HEK293 (cell line): ENCODE measurements around the gene RAB24.

Experiments used
- GFI1B ChIP-seq: fragments of 450-650 bp; formaldehyde crosslinking; IDR thresholded peaks from 2 replicates; pipeline ENCODE4 v1.5.1; 2016; ENCODE audit warnings: missing biosample characterization, missing genetic modification characterization
- HOXD13 ChIP-seq: sonication (generic); formaldehyde crosslinking; IDR thresholded peaks from 2 replicates; pipeline ENCODE4 v1.8.0; 2022; ENCODE audit warnings: missing genetic modification reagents, borderline replicate concordance
- KLF7 ChIP-seq: fragments of 450-650 bp; formaldehyde crosslinking; IDR thresholded peaks from 2 replicates; pipeline ENCODE4 v1.5.1; 2016; ENCODE audit warnings: missing biosample characterization, missing genetic modification characterization, borderline replicate concordance
- MZF1 ChIP-seq: fragments of 450-650 bp; formaldehyde crosslinking; IDR thresholded peaks from 2 replicates; pipeline ENCODE4 v1.5.1; 2017; ENCODE audit warnings: missing biosample characterization, missing genetic modification characterization, borderline replicate concordance
- SP3 ChIP-seq: fragments of 450-650 bp; formaldehyde crosslinking; IDR thresholded peaks from 2 replicates; pipeline ENCODE4 v1.5.1; 2016; ENCODE audit warnings: missing biosample characterization, missing genetic modification characterization
- TSHZ1 ChIP-seq: fragments of 450-650 bp; formaldehyde crosslinking; IDR thresholded peaks from 2 replicates; pipeline ENCODE4 v1.5.1; 2016; ENCODE audit warnings: missing biosample characterization, missing genetic modification characterization, borderline replicate concordance
- YY1 ChIP-seq: fragments of 450-650 bp; formaldehyde crosslinking; IDR thresholded peaks from 2 replicates; pipeline ENCODE4 v1.5.1; 2018; ENCODE audit warnings: missing biosample characterization, missing genetic modification characterization
- YY2 ChIP-seq: fragments of 450-650 bp; formaldehyde crosslinking; IDR thresholded peaks from 2 replicates; pipeline ENCODE4 v1.5.1; 2016; ENCODE audit warnings: missing biosample characterization, missing genetic modification characterization
- ZFHX2 ChIP-seq: fragments of 450-650 bp; formaldehyde crosslinking; conservative IDR thresholded peaks from 2 replicates; pipeline ENCODE4 v1.5.1; 2016; ENCODE audit warnings: missing biosample characterization, missing genetic modification characterization
- ZFP37 ChIP-seq: fragments of 450-650 bp; formaldehyde crosslinking; IDR thresholded peaks from 2 replicates; pipeline ENCODE4 v1.5.1; 2016; ENCODE audit warnings: missing biosample characterization, missing genetic modification characterization
- ZNF138 ChIP-seq: fragments of 450-650 bp; formaldehyde crosslinking; IDR thresholded peaks from 2 replicates; pipeline ENCODE4 v1.5.1; 2016; ENCODE audit warnings: missing biosample characterization, missing genetic modification characterization, borderline replicate concordance
- ZNF169 ChIP-seq: fragments of 450-650 bp; formaldehyde crosslinking; IDR thresholded peaks from 2 replicates; pipeline ENCODE4 v1.5.1; 2016; ENCODE audit warnings: missing biosample characterization, missing genetic modification characterization
- ZNF202 ChIP-seq: fragments of 450-650 bp; formaldehyde crosslinking; IDR thresholded peaks from 2 replicates; pipeline ENCODE4 v1.5.1; 2016; ENCODE audit warnings: missing biosample characterization, missing genetic modification characterization, borderline replicate concordance
- ZNF23 ChIP-seq: fragments of 450-650 bp; formaldehyde crosslinking; IDR thresholded peaks from 2 replicates; pipeline ENCODE4 v1.5.1; 2016; ENCODE audit warnings: missing biosample characterization, missing genetic modification characterization, borderline replicate concordance
- ZNF362 ChIP-seq: fragments of 450-650 bp; formaldehyde crosslinking; IDR thresholded peaks from 2 replicates; pipeline ENCODE4 v1.5.1; 2016; ENCODE audit warnings: missing biosample characterization, missing genetic modification characterization
- ZNF366 ChIP-seq: fragments of 450-650 bp; formaldehyde crosslinking; conservative IDR thresholded peaks from 2 replicates; pipeline ENCODE4 v1.5.1; 2016; ENCODE audit warnings: missing biosample characterization, missing genetic modification characterization
- ZNF433 ChIP-seq: fragments of 450-650 bp; formaldehyde crosslinking; IDR thresholded peaks from 2 replicates; pipeline ENCODE4 v1.5.1; 2016; ENCODE audit warnings: missing biosample characterization, missing genetic modification characterization, low read depth
- ZNF521 ChIP-seq: fragments of 450-650 bp; formaldehyde crosslinking; IDR thresholded peaks from 2 replicates; pipeline ENCODE4 v1.5.1; 2017; ENCODE audit warnings: missing biosample characterization, mild to moderate bottlenecking, missing genetic modification characterization
- ZNF561 ChIP-seq: fragments of 450-650 bp; IDR thresholded peaks from 2 replicates; pipeline ENCODE4 v1.5.1; 2018; ENCODE audit warnings: missing biosample characterization, missing genetic modification characterization, borderline replicate concordance
- ZNF596 ChIP-seq: fragments of 450-650 bp; IDR thresholded peaks from 2 replicates; pipeline ENCODE4 v1.5.0; 2018; ENCODE audit warnings: missing biosample characterization, mild to moderate bottlenecking, missing genetic modification characterization, moderate library complexity
- ZNF600 ChIP-seq: fragments of 450-650 bp; formaldehyde crosslinking; IDR thresholded peaks from 2 replicates; pipeline ENCODE4 v1.5.1; 2016; ENCODE audit warnings: missing biosample characterization, missing genetic modification characterization
- ZNF791 ChIP-seq: fragments of 450-650 bp; formaldehyde crosslinking; IDR thresholded peaks from 2 replicates; pipeline ENCODE4 v1.5.1; 2016; ENCODE audit warnings: missing biosample characterization, missing genetic modification characterization
- TF ChIP-seq, protein P1 (sequence below): fragments of 450-650 bp; formaldehyde crosslinking; IDR thresholded peaks from 2 replicates; pipeline ENCODE4 v1.5.1; 2017; ENCODE audit warnings: missing biosample characterization, missing genetic modification characterization
- TF ChIP-seq, protein P2 (sequence below): fragments of 450-650 bp; formaldehyde crosslinking; IDR thresholded peaks from 2 replicates; pipeline ENCODE4 v1.5.1; 2017; ENCODE audit warnings: missing biosample characterization, missing genetic modification characterization
- TF ChIP-seq, protein P3 (sequence below): sonication (generic); formaldehyde crosslinking; IDR thresholded peaks from 2 replicates; pipeline ENCODE4 v1.8.1; 2022; ENCODE audit warnings: mild to moderate bottlenecking, moderate library complexity, missing genetic modification reagents
- TF ChIP-seq, protein P4 (sequence below): fragments of 450-650 bp; formaldehyde crosslinking; IDR thresholded peaks from 2 replicates; pipeline ENCODE4 v1.5.1; 2017; ENCODE audit warnings: missing biosample characterization, missing genetic modification characterization

Gene RAB24

DNA sequence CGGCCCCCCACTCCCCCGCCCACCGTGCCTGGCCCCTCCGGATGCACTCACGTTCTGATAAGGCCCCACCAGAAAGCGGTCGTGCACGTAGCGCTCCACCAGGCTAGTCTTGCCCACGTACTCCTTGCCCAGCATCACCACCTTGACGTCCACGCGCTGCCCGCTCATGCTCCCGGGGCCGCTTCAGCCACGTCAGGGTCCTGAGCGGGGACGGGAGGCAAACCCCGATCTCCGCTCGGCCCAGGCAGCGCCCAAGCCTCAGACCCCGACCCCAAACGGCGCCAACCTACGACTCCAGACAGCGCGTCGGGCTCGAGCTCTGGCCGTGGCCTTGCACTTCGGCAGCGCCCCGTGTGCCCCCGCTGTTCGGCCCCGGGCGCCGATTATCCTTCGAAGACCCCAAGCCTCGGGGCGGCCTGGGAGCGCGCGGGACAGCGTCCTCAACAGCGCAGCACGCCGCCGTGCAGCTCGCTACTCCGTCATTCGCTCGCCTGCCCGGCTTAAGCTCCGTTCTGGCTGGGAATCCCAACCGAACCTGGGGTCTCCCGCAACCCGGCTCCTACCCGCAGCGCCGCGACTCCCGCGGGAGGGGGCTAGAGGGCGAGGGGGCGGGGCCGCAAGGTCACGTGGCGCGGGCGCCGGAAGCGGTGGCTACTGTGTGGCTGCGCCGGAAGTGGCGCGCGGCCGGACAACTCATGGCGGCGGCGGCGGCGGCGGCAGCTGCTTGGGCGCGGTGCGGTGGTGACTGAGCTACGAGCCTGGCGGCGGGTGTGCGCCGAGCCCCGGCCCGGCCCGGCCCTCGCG, at the start of gene RAB24, which contains the start of gene PRELID1 (continued):
- TF ChIP-seq ZNF138 (tag by site-specific recombination) (no peak), YY2 (tag by site-specific recombination) (no peak), ZFHX2 (tag by site-specific recombination) (peak; percentile 28; the same call in 1 of the 2 replicates), ZNF561 (tag by site-specific recombination) (no peak; the same call in 1 of the 2 replicates), SP3 (tag by site-specific recombination) (peak; percentile 47; the same call in 1 of the 2 replicates), YY1 (tag by site-specific recombination) (peak; percentile 74; the same call in 1 of the 2 replicates), ZNF600 (peak; percentile 95), ZFP37 (tag by site-specific recombination) (peak; percentile 73; the same call in 1 of the 2 replicates), ZNF169 (tag by site-specific recombination) (no peak), MZF1 (tag by site-specific recombination) (no peak), HOXD13 (CRISPR knock-in tag) (no peak), ZNF521 (tag by site-specific recombination) (no peak), ZNF23 (tag by site-specific recombination) (no peak), ZNF433 (no peak), ZNF596 (no peak), ZNF362 (tag by site-specific recombination) (no peak), ZNF791 (tag by site-specific recombination) (no peak), GFI1B (tag by site-specific recombination) (no peak), TSHZ1 (tag by site-specific recombination) (no peak), ZNF202 (tag by site-specific recombination) (no peak), ZNF366 (tag by site-specific recombination) (no peak), KLF7 (no peak)
- TF ChIP-seq, protein P1, sequence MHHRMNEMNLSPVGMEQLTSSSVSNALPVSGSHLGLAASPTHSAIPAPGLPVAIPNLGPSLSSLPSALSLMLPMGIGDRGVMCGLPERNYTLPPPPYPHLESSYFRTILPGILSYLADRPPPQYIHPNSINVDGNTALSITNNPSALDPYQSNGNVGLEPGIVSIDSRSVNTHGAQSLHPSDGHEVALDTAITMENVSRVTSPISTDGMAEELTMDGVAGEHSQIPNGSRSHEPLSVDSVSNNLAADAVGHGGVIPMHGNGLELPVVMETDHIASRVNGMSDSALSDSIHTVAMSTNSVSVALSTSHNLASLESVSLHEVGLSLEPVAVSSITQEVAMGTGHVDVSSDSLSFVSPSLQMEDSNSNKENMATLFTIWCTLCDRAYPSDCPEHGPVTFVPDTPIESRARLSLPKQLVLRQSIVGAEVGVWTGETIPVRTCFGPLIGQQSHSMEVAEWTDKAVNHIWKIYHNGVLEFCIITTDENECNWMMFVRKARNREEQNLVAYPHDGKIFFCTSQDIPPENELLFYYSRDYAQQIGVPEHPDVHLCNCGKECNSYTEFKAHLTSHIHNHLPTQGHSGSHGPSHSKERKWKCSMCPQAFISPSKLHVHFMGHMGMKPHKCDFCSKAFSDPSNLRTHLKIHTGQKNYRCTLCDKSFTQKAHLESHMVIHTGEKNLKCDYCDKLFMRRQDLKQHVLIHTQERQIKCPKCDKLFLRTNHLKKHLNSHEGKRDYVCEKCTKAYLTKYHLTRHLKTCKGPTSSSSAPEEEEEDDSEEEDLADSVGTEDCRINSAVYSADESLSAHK = 0 out of 2 replicates have a peak, but pooled peaks have one; percentile 20
- TF ChIP-seq, protein P2, sequence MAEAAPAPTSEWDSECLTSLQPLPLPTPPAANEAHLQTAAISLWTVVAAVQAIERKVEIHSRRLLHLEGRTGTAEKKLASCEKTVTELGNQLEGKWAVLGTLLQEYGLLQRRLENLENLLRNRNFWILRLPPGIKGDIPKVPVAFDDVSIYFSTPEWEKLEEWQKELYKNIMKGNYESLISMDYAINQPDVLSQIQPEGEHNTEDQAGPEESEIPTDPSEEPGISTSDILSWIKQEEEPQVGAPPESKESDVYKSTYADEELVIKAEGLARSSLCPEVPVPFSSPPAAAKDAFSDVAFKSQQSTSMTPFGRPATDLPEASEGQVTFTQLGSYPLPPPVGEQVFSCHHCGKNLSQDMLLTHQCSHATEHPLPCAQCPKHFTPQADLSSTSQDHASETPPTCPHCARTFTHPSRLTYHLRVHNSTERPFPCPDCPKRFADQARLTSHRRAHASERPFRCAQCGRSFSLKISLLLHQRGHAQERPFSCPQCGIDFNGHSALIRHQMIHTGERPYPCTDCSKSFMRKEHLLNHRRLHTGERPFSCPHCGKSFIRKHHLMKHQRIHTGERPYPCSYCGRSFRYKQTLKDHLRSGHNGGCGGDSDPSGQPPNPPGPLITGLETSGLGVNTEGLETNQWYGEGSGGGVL (tag by site-specific recombination) = no peak
- TF ChIP-seq, protein P3, sequence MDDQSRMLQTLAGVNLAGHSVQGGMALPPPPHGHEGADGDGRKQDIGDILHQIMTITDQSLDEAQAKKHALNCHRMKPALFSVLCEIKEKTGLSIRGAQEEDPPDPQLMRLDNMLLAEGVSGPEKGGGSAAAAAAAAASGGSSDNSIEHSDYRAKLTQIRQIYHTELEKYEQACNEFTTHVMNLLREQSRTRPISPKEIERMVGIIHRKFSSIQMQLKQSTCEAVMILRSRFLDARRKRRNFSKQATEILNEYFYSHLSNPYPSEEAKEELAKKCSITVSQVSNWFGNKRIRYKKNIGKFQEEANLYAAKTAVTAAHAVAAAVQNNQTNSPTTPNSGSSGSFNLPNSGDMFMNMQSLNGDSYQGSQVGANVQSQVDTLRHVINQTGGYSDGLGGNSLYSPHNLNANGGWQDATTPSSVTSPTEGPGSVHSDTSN (CRISPR knock-in tag) = peak; percentile 65; the same call in 1 of the 2 replicates
- TF ChIP-seq, protein P4, sequence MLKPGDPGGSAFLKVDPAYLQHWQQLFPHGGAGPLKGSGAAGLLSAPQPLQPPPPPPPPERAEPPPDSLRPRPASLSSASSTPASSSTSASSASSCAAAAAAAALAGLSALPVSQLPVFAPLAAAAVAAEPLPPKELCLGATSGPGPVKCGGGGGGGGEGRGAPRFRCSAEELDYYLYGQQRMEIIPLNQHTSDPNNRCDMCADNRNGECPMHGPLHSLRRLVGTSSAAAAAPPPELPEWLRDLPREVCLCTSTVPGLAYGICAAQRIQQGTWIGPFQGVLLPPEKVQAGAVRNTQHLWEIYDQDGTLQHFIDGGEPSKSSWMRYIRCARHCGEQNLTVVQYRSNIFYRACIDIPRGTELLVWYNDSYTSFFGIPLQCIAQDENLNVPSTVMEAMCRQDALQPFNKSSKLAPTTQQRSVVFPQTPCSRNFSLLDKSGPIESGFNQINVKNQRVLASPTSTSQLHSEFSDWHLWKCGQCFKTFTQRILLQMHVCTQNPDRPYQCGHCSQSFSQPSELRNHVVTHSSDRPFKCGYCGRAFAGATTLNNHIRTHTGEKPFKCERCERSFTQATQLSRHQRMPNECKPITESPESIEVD = no peak
